ENCODE measurements around the gene SRPRB. TPM values are rescaled to one million over a fixed set of nuclear protein-coding genes. Genes with fewer than 3 reads are reported as not detected.
"Not testable (repeated sequence)": the region's sequence is repeated elsewhere in the genome, so short reads cannot be mapped to it uniquely, and the experiment has no call there.

Gene SRPRB
- total RNA-seq, 2 donors from 2014 or later, result 32.8 to 37.7 TPM

DNA sequence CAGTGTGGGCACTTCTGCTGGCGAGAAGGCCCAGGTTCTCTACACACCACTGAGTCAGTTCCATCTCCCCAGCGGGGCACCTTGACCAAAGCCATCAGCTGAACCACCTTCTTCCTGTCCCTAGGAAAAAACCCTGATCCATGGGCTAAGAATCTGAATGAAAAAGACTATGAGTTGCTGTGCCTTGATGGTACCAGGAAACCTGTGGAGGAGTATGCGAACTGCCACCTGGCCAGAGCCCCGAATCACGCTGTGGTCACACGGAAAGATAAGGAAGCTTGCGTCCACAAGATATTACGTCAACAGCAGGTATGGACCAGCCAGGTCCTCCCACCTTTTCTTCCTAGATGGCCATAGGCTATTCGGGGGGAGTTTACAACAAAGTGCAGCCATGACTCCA is 30.3 kb upstream of the SRPRB start:
- ATAC-seq (ENCODE audit: insufficient number of reproducible peaks, low FRiP score, low read depth) (no peak), DNase-seq (ENCODE audit: low spot score) (no peak)
- Histone ChIP-seq H3K36me3 (no peaks in the 10 kb centered on the region), H3K4me3 (no peak overlapping the region), H3K27ac (no peak overlapping the region), H3K9me3 (no peaks in the 10 kb centered on the region), H3K27me3 (replicated peaks; ENCODE audit: insufficient read depth) (no peaks in the 10 kb centered on the region), H3K4me1 (ENCODE audit: control insufficient read depth in 1 of 2, low read depth in 2 of 2) (no peaks in the 10 kb centered on the region)
- TF ChIP-seq, protein P1, sequence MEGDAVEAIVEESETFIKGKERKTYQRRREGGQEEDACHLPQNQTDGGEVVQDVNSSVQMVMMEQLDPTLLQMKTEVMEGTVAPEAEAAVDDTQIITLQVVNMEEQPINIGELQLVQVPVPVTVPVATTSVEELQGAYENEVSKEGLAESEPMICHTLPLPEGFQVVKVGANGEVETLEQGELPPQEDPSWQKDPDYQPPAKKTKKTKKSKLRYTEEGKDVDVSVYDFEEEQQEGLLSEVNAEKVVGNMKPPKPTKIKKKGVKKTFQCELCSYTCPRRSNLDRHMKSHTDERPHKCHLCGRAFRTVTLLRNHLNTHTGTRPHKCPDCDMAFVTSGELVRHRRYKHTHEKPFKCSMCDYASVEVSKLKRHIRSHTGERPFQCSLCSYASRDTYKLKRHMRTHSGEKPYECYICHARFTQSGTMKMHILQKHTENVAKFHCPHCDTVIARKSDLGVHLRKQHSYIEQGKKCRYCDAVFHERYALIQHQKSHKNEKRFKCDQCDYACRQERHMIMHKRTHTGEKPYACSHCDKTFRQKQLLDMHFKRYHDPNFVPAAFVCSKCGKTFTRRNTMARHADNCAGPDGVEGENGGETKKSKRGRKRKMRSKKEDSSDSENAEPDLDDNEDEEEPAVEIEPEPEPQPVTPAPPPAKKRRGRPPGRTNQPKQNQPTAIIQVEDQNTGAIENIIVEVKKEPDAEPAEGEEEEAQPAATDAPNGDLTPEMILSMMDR (IDR thresholded peaks at IDR 0.05), result no peak

DNA sequence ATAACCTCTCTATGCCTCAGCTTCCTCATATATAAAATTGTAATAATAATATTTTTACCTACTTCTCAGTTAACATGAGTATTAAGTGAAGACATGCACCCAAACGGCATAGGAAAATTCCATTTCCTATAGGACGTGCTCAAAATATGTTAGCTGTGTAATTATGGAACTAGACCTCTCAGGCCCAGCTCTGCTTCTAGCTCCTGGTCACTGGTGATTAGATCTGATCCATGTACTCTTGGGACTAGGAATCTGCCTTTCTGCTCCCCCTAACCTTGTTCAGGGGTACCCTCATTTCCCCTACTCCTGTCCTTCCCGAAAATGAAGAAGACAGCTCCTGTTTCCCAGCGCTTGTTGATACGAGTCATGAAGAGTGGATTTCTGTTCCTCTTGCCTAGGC is 29.8 kb upstream of the SRPRB start:
- Histone ChIP-seq H3K4me1 (ENCODE audit: control insufficient read depth in 1 of 2, low read depth in 2 of 2) (no peaks in the 10 kb centered on the region), H3K27ac (no peak overlapping the region), H3K27me3 (replicated peaks; ENCODE audit: insufficient read depth) (no peaks in the 10 kb centered on the region), H3K36me3 (no peaks in the 10 kb centered on the region), H3K9me3 (no peaks in the 10 kb centered on the region), H3K4me3 (no peak overlapping the region)
- DNase-seq (ENCODE audit: low spot score), result no peak
- no peak for ATAC-seq (ENCODE audit: insufficient number of reproducible peaks, low FRiP score, low read depth)
- TF ChIP-seq, protein P1 (IDR thresholded peaks at IDR 0.05), result no peak

DNA sequence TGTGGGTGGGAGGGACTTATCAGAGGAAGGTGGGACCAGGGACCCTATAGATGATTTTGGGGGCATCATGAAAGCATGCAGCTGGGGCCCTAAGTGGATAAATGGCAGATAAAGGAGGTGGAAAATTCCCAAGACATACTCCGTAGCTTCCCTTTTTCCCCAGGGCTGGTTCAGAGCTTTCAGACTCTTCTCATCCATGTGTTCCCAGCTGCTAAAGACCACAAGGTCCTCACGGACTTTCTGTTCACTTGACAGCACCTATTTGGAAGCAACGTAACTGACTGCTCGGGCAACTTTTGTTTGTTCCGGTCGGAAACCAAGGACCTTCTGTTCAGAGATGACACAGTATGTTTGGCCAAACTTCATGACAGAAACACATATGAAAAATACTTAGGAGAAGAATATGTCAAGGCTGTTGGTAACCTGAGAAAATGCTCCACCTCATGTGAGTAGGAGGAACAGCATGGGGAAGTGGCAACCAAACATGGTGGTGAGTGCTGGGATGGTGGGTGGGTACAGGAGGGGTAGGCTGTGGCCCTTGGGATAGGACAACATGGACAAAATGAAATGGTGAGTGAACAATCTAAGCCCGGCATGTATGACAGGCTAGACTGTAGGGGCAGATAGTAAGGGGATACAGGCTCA is 28.7 kb upstream of the SRPRB start:
- TF ChIP-seq, protein P1 (IDR thresholded peaks at IDR 0.05), result no peak
- H3K4me1 ChIP-seq (ENCODE audit: control insufficient read depth in 1 of 2, low read depth in 2 of 2), result no peaks in the 10 kb centered on the region
- no peaks in the 10 kb centered on the region for H3K27me3 ChIP-seq (replicated peaks; ENCODE audit: insufficient read depth)
- DNase-seq (ENCODE audit: low spot score) (no peak), ATAC-seq (ENCODE audit: insufficient number of reproducible peaks, low FRiP score, low read depth) (no peak)
- no peaks in the 10 kb centered on the region for H3K9me3 ChIP-seq
- H3K27ac ChIP-seq, result no peak overlapping the region
- no peaks in the 10 kb centered on the region for H3K36me3 ChIP-seq
- no peak overlapping the region for H3K4me3 ChIP-seq

DNA sequence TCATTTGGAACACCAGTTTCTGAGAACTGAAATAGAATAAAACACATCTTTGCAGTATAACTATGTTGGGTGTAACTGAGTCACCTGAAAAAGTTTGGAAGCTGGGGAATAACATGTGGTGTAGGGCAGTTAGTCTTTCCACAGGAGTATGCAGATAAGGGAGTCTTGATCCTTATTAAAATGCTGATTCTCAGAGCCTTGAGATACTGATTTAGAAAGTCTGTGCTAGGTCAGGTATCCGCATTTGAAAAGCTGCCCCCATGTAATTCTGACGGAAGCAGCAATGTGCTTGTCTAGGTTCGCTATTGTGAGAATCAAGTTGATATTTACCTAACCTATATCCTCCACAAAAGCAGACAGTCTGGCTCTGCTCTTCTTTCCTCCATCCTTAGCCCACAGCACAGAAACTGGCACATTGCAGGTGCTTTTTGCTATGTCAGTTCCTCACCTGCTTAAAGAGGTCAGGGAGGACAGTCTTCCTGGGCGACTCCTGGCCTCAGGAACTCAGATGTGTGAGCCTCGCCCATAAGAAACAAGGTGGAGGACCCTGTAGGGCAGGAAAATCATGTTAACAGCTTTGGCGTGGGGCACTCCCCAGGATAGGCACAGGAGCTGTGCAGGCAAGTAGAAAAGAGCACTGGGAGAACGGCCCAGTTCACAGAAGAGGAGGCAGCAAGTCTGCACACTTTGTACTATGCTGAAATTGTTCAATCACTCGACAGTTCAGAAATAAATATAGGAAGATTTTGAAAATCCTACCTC is 27.6 kb upstream of the SRPRB start:
- H3K4me1 ChIP-seq (ENCODE audit: control insufficient read depth in 1 of 2, low read depth in 2 of 2), result no peaks in the 10 kb centered on the region
- H3K27ac ChIP-seq, result no peak overlapping the region
- TF ChIP-seq, protein P1 (IDR thresholded peaks at IDR 0.05), result no peak
- DNase-seq (ENCODE audit: low spot score) (no peak), ATAC-seq (ENCODE audit: insufficient number of reproducible peaks, low FRiP score, low read depth) (no peak)
- no peaks in the 10 kb centered on the region for H3K36me3 ChIP-seq
- no peaks in the 10 kb centered on the region for H3K9me3 ChIP-seq
- no peaks in the 10 kb centered on the region for H3K27me3 ChIP-seq (replicated peaks; ENCODE audit: insufficient read depth)
- no peak overlapping the region for H3K4me3 ChIP-seq

DNA sequence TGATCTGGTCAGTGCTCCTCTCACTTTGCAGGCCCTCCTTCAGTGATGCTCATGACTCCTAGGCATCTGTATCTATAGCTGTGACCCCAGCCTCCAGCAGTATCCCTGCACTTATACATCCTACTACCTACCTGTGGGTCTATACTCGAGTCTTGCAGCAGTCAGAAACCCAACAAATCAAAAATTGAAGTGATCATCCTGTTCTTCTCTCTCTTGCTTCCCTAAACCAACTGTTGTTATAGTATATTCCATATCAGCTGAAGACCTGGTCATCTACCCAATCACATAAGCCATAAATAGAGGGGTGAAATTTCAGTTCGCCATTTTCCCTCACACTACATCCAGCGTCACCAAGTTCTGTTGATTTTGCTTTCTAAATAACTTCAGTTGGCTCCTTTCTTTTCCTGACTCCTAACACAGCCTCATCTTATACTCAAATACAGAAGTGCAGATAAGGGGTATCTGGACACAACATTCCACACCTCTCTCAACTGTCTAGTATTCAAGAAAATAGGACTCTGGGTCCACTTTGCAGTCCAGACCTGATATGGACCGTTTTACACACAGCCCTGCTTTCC is 25.9 kb upstream of the SRPRB start:
- ATAC-seq (ENCODE audit: insufficient number of reproducible peaks, low FRiP score, low read depth), result no peak

DNA sequence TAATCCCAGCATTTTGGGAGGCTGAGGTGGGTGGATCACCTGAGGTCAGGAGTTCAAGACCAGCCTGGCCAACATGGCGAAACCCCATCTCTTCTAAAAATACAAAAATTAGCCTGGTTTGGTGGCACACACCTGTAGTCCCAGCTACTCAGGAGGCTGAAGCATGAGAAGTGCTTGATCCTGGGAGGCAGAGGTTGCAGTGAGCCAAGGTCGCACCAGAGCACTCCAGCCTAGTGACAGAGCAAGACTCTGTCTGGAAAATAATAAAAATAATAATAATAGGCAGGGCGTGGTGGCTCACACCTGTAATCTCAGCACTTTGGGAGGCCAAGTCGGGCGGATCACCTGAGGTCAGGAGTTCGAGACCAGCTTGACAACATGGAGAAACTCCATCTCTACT is 24.9 kb upstream of the SRPRB start:
- not testable (repeated sequence) for H3K36me3 ChIP-seq; H3K27ac ChIP-seq; ATAC-seq (ENCODE audit: insufficient number of reproducible peaks, low FRiP score, low read depth); DNase-seq (ENCODE audit: low spot score); H3K9me3 ChIP-seq; H3K4me1 ChIP-seq (ENCODE audit: control insufficient read depth in 1 of 2, low read depth in 2 of 2); H3K4me3 ChIP-seq; H3K27me3 ChIP-seq (replicated peaks; ENCODE audit: insufficient read depth)

More for the DNA sequence above, 25.9 kb upstream of the SRPRB start:
- Histone ChIP-seq H3K36me3 (no peaks in the 10 kb centered on the region), H3K27me3 (replicated peaks; ENCODE audit: insufficient read depth) (no peaks in the 10 kb centered on the region), H3K27ac (no peak overlapping the region), H3K4me1 (ENCODE audit: control insufficient read depth in 1 of 2, low read depth in 2 of 2) (no peaks in the 10 kb centered on the region), H3K9me3 (no peaks in the 10 kb centered on the region), H3K4me3 (no peak overlapping the region)
- no peak for DNase-seq (ENCODE audit: low spot score)
- TF ChIP-seq, protein P1 (IDR thresholded peaks at IDR 0.05), result no peak
